ENCODE results near the gene SAPCD2.

DNA sequence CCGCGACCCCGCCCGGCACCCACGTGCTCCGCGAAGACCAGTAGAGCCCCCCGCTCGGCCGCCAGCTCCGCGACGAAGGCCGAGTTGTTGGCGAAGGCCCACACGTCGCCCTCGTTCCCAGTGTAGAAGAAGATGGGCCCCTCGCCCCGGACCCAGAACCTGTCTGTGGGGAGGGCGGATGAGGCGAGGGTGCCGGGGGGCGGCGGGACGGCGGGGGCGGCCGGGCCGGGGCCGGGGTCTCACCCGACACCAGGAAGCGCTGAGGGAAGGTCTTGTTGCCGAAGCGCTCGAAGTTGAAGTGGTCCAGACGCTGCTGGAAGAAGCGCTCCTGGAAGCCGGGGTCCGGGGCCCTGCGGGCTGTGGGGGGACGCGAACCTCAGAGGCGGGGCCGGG lies 43.9 kb upstream of the SAPCD2 start:
- no peak for TF ChIP-seq GATA2 (IDR thresholded peaks at IDR 0.05; ENCODE audit: low read depth, low read length)
- no peak for TF ChIP-seq GATA3 (IDR thresholded peaks at IDR 0.05; ENCODE audit: low read depth, low read length)
